ENCODE measurements around the gene DEDD. TPM values are rescaled to one million over a fixed set of nuclear protein-coding genes. Genes with fewer than 3 reads are reported as not detected.

The DEDD gene
- total RNA-seq, 1 donor from 2014 or later, result 28.8 TPM

- DNase-seq (ENCODE audit: low read depth), result no peak
These were observed 56.1 kb downstream of the DEDD start for GRCh38 chr1:161076410-161076809.

DNA sequence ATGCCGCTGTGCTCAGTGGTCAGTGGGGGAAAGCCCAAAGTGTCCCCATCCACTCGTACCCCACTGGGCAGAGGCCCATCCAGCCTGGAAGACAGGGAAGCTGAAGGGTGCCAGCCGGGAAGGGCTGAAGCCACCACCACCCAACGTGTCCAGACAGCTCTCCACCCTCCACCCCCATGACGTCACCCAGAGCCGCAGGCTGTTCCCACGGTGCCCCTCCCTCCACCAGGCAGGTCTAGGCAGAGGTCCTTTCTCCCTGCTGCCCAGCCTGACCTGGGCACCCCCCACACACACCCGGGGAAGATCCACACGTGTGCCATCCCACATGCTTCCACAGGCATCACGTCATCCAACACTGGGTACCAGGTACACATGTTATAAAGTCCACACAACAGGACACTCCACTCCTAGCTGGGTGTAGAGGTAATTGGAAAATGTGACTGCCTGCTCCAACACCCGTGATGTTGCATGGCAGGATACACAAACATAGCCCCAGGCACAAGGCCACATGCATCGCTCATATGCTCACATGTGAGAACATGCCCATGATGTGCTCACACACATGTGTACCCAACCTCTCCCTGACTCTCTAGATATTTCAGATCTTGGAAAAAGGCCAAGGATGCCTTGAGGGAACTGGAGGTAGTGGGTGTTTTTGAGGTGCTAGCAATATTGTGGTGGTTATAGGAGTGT, 57.6 kb downstream of the DEDD start:
- no peak for DNase-seq (ENCODE audit: low read depth)

DNA sequence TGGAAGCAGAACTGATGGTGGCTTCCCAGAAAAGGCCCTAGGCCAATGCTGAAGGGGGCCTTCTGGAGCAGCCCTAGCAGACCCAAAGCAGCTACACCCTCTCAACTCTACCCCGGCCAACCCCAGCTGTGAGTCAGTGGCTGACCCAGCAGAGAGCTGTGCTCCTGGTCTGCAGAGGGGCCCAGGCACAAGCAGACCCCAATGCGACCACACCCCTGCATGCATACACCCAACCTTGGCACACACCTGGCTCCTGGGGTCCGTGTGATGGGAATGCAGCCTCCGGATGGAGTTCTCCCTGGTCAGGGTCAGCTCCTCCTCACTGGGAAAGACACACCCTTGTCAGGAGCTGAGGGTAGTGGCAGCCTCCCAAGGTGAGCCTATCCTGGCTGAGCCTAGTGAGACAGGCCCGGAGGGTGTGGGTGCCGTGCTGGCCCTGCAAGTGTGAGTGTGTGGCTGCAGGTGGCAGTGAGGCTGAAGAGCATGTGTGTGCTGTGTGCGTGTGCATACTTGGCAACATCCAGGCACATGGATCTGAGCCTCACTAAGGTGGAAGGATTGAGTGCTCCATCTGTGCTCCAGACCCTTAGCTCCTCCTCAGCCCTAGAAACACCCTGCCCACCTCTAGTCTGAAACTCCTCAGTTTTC, 58.9 kb downstream of the DEDD start:
- DNase-seq (ENCODE audit: low read depth), result no peak

DNA sequence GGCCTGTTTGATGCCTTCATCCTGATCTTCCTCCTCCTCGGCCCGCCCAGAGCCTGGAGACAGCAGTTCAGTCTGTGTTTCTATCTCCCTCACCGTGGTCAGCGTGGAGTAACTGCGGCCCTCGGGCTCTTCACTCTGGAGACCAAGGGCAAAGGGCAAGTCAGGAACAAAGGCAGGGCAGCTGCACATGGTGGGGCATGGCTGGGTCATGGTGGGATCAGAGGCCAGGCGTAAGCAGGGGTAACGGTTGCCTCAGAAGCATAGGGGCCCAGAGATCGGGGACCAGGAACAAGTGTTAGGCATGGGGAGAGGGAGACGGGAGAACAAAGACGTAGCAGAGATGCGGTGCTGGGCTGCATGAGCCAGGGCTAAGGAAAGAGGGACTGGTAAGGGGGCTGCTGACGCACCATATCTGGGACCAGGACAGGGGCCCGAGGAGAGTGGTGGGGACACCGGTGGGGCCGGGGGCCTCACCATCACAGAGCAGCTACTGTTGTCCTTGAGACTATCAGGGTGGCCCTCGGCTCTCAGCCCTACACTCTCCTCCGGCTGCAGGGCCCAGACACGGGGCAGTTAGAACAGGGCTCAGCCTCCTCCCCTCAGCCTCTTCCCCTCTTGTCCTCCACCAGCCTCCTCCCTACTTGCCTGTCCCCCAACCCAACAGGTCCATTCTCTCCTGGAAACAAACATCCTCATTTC, 59.6 kb downstream of the DEDD start:
- no peak for DNase-seq (ENCODE audit: low read depth)

DNA sequence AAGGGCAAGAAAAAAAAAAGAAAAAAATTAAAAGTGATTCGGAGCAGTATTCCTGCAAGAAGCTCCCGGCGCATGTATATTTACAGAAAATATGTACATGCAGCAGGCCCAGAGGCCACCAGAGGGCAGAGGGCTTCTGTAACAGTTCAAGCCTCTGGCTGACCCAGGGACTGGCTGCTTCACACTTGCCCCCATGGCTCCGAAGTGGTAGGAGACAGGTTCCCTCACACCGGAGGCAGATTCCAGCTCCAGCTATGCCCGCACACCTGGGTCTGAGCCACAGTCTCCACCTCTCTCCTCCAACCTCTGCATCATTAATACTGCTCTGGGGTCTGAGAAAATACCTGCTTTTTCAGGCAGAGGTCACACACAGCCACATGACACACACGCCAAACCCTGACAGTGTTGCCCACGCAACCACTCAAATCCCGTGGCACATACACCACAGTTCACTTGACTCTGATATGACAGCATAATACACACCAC, 60.5 kb downstream of the DEDD start:
- DNase-seq (ENCODE audit: low read depth), result peak; percentile 40

Other genes starting within 250 kb of the DEDD start
- not detected in 2 replicates for gene ITLN1, start 247.5 kb downstream of the DEDD start, total RNA-seq
- not detected in 2 replicates for gene ITLN2, start 177.9 kb downstream of the DEDD start, total RNA-seq
- 3.2 and 10.4 TPM in 2 replicates for gene F11R, start 111.5 kb downstream of the DEDD start, total RNA-seq
- gene TSTD1, start 93.7 kb downstream of the DEDD start, total RNA-seq, result 51.7 and 73.4 TPM in 2 replicates
- 58.0 and 73.3 TPM in 2 replicates for gene USF1, start 86.7 kb downstream of the DEDD start, total RNA-seq
- not detected in 2 replicates for gene ARHGAP30, start 62.8 kb downstream of the DEDD start, total RNA-seq
- gene NECTIN4, start 43.1 kb downstream of the DEDD start, total RNA-seq, result 0.16 TPM in 1 of 2 replicates, not detected in the other
- 1.1 and 6.8 TPM in 2 replicates for gene KLHDC9, start 34.3 kb downstream of the DEDD start, total RNA-seq
- gene PFDN2, start 14.6 kb downstream of the DEDD start, total RNA-seq, result 53.7 and 64.6 TPM in 2 replicates
- gene NIT1, start 14.6 kb downstream of the DEDD start, total RNA-seq, result 23.6 TPM in 2 replicates
- 67.2 and 78.5 TPM in 2 replicates for gene UFC1, start 21.3 kb upstream of the DEDD start, total RNA-seq
- gene USP21, start 26.8 kb upstream of the DEDD start, total RNA-seq, result 11.1 and 11.5 TPM in 2 replicates
- gene PPOX, start 33.8 kb upstream of the DEDD start, total RNA-seq, result 9.4 and 18.5 TPM in 2 replicates
- gene B4GALT3, start 44.8 kb upstream of the DEDD start, total RNA-seq, result 32.8 and 34.3 TPM in 2 replicates
- 19.7 and 22.4 TPM in 2 replicates for gene ADAMTS4, start 66.4 kb upstream of the DEDD start, total RNA-seq
- gene NDUFS2, start 69.7 kb upstream of the DEDD start, total RNA-seq, result 162 TPM in 2 replicates
- gene FCER1G, start 82.6 kb upstream of the DEDD start, total RNA-seq, result not detected in 2 replicates
- gene APOA2, start 91.0 kb upstream of the DEDD start, total RNA-seq, result not detected in 2 replicates
- gene TOMM40L, start 93.4 kb upstream of the DEDD start, total RNA-seq, result 11.9 and 12.0 TPM in 2 replicates
- not detected in 2 replicates for gene NR1I3, start 105.5 kb upstream of the DEDD start, total RNA-seq
- not detected in 2 replicates for gene PCP4L1, start 126.1 kb upstream of the DEDD start, total RNA-seq
- 1.7 and 2.8 TPM in 2 replicates for gene MPZ, start 177.3 kb upstream of the DEDD start, total RNA-seq
- gene SDHC, start 181.7 kb upstream of the DEDD start, total RNA-seq, result 17.8 and 40.5 TPM in 2 replicates
- not detected in 2 replicates for gene CFAP126, start 235.2 kb upstream of the DEDD start, total RNA-seq